Sciatic nerve (tissue), 2 donors: Measurements from ENCODE around the gene ERICH6B. TPM values are rescaled to one million over a fixed set of nuclear protein-coding genes. Genes with fewer than 3 reads are reported as not detected.

ENCODE experiments used
- ATAC-seq: fragments of 200-7000 bp; cut with Tn5 transposase; one replicate; pipeline ENCODE4 v1.9.1; 2020; ENCODE audit warnings: mild to moderate bottlenecking, moderate library complexity
- DNase-seq: peaks from one replicate; pipeline ENCODE4 v3.0.0-alpha.2; 2020; ENCODE audit warnings: low spot score
- intact Hi-C: fragments of 100-400 bp; cut with DNase I; formaldehyde crosslinking; loops from one replicate; pipeline ENCODE4 v1.14.2; 2022
- total RNA-seq: library from RNA; stranded (reverse); fragmentation: NEBNext Ultra II Directional; extraction: Animal tissue kit (Norgen Biotek cat#: 25700); gene quantifications from one replicate; pipeline ENCODE4 v1.2.1, GENCODE V29; 2021
- donor health status: DM: no; HTN: no; CAD: no.
- donor health status: DM: no; HTN: no; CAD: no.

Gene ERICH6B
- total RNA-seq, 1 donor from 2014 or later: not detected

DNA sequence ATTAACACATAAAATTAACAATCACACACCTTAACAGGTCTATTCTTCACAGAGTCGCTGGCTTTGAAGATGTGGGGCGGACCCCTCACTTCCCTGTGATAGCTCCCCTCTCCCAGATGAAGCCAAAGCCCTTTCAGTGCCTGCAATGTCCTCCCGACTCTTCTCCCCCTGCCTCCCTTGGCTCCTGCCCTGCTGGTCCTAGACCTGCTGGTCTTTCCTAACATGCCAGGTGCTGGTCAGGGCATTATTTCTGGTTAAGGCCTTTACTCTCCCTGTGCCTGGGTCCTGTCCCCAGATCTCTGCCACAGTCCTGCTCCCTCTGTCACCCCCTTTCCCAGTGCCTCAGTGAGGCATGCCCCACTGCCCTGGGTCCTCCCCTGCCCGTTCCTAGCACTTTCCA lies 12.2 kb downstream of the ERICH6B start:
- ATAC-seq: no peak
- intact Hi-C loops: no loop called here
- no peak for DNase-seq

DNA sequence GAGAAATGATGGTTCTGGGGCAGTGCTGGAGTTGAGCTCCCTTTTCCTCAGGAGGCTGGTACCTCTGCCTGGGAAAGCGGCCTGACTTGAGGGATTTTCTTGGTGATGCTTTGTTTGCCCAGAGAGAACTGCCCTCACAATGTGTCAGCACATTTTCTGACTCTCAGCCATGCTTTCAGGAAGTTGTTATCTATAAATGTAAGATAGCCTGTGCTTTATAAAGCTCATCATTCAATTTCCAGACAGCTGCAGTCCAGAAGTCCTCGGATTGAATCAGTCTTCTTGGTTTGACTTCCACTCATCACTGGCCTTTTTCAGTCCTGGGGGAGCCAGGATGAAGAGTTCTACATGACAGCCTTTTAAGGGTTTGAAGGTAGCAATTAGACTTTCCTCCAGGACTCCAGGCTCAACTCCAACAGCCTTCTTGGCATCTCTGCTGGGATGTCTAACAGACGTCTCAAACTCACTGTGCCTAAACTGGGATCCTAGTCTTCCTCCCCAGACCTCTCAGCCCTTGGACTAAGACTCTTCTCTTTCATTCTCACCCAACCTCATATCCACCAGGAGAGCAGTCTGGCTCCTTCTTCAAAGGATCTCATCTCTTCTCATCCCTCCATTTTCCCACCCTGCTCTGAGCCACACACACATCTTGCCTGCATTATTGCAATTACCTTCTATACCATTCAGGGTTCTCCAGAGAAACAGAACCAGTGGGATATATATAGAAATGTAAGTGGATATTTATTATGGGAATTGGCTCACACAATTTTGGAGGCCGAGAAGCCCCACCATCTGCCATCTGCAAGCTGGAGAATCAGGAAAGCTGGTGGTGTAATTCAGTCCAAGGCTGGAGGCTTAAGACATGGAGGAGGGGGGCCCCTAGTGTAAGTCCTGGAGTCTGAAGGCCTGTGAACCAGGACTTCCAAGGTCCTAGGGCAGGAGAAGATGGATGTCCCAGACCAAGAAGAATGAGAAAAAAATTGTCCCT lies 13.1 kb downstream of the ERICH6B start:
- DNase-seq (no peak), ATAC-seq (no peak)
- intact Hi-C loops: no loop called here

DNA sequence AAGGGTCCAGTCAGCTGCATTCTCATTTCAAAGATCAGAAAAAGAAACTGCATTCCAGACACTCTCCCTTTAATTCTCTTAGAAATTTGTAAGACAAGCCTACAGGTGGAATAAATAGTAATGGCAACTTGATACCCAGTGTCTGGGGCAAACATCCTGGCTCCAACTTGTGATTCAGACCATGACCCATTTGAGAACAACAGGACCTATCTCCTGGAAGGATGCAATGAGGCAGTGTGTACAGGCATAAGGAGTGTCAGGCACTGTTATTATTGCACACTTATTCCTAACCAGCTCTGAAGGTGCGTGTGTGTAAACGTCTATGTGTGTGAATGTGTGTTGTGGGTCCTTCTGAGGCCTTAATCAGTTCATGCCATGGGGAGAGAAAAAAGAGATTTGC lies 13.9 kb downstream of the ERICH6B start:
- ATAC-seq: no peak
- intact Hi-C loops: no loop called here
- DNase-seq: no peak

DNA sequence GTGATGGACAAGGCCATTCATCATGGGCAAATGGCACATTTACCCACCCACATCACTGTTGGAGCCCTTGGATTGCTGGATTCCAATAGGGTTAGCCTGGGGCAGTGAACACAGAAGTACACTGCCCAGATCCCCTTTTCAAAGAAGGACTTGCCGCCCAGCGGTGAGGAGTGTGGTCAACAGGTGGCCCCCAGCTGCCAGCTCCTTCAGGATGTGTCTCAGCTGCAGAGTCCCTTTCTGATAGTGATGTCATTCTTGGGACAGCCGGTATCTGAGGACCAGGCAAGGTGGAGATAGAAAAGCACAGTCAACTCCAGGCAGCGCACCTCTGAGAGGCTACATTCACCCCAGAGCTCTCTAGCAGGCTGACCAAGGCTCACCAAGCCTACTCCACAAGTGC lies 16.9 kb downstream of the ERICH6B start:
- DNase-seq (no peak), ATAC-seq (no peak)

DNA sequence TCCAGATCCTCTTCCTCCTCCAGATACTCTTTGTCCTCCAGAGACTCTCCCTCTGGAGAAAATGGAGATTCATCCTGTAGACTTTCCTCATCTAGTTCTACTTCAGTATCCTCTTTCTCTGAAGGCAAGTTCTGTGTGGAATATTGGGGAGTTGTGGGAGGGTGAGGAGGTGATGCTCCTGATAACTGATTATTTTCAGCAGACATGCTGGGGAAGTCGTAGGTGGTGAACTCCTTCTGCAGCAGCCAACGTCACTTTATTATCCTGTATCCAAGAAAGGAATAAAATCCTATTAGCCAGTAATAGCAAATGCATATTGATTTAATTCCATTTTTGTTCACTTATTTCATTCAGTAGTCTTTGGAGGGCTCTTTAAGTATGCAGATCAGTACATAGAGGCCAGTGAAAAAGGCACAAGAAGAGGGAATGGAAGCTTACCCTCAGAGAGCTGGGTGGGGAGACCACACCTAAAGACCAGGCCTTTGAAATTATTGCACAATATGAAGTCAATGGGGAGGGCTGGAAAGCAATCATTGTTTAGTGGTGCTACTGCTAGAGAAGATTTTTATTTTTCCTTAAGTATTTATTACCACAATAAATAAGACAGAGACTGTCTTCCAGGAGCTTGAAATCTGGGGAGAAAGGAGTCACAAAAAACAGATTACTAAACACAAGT lies 18.6 kb downstream of the ERICH6B start:
- no peak for DNase-seq
- ATAC-seq: no peak
- intact Hi-C loops: no loop called here

More for the DNA sequence above, 16.9 kb downstream of the ERICH6B start:
- intact Hi-C loops: no loop called here

DNA sequence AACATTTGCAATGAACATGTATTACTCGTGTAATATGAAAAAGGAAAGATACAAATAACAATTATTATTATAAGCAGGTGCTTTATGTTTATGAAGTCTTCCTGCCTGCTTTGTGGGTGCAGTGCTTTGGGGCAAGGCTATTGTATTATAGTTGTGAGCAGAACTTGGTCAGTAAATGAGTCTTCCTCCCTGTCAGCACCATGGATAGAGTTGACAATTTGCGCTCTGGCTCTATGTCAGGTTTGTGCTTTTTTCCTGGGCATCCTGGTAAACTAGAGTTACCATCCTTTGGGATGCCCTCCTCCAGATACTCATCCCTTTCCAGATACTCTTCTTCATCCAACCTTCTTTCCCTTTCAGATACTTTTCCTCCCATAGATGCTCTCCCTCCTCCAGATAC lies 19.6 kb downstream of the ERICH6B start:
- DNase-seq: no peak
- ATAC-seq: no peak
- intact Hi-C loops: no loop called here

DNA sequence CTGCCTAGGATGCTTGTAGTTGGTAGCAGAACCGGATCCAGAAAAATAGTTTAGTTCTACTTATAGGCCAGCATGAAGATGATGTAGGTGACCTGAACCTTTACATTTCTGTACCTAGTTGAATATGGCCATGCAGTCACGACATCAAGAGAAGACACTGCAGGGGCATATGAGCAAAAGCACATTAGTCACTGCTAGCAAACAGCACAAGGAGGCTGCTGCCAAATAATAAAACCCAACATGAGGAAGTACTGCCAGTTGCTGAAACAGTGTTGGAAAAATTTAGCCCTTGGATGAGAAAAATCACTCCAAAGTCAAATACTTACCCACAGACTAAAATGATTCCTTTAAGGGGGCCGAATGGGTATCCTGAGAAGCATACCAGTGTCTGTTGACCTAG lies 20.8 kb downstream of the ERICH6B start:
- ATAC-seq: no peak

DNA sequence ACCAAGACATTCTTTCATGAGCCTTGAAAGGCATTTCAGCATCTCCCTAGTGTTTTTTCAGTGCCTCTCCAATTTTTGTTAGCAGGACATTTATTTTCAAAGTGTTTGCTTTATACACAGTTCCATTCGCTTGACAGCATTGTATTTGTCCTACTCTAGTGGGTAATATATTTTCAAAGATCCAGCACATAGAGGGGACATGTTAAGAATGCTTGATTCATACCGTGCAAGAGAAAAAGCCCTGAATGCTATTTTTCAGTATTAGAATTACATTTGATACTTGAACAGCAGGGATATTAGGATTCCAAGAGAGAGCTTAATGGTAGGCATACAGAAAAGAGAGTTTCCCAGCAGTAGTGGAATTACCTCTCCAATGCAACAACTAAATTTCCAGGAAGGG lies 21.3 kb downstream of the ERICH6B start:
- intact Hi-C loops: no loop called here
- ATAC-seq: no peak
- DNase-seq: no peak

More for the DNA sequence above, 20.8 kb downstream of the ERICH6B start:
- no peak for DNase-seq
- intact Hi-C loops: no loop called here

DNA sequence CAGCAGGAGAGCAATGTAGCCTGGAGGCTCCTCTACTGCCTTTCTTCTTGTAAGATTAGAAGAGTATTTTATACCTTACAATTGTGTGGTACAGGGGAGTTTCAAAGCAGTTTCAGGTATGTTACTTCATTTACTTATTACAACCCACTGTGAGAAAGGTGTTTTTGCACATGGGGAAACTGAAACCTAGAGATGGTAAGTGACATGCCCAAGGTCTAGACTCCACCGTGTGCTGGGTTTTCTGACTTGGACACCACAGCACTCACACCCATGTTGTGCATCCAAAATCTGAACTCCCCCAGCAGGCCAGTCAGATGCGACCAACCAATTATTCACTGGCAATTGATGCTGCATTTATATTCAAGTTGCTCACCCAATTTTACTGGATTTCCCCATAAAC lies 22.8 kb downstream of the ERICH6B start:
- ATAC-seq (no peak), DNase-seq (no peak)
- intact Hi-C loops: no loop called here

DNA sequence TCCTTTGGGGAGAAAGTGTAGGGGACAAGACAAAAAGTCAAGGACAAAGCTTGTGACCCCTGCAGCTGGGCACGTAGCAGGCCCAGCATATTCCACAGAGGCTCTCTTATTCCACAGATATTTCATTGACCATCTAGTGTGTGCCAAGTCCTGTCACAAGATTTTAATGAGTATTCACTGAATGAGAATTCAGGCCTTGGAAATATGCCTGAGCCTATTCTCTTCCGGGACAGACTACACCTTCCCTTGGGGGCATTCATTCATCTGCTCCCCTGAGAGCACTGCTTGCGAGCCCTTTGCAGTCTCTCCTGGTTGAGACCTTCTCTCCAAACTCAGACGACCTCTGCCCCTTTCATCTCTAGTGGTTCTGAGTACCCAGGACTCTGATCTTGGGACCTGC lies 25.5 kb downstream of the ERICH6B start:
- ATAC-seq (no peak), DNase-seq (no peak)
- intact Hi-C loops: no loop called here

DNA sequence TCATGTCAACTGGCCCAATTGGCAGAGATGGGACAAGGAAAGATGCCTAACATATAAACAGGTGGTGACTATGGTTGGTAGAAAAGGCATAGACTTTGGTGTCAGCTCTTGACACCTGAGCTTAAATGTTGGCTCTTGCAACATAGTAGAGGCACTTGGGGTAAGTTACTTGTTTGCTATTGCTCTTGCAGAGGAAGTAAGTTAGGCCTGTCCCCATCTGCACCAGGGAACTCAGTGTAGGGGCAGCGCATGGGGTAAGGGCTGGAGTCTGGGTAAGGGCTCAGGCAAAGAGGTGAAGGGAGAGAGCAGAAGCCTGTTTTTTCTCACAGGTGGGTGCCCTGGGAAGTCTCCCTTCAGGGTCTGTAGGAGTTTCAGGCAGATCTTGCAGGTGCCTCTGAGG lies 27.6 kb downstream of the ERICH6B start:
- ATAC-seq: no peak
- DNase-seq: no peak
- intact Hi-C loops: no loop called here

DNA sequence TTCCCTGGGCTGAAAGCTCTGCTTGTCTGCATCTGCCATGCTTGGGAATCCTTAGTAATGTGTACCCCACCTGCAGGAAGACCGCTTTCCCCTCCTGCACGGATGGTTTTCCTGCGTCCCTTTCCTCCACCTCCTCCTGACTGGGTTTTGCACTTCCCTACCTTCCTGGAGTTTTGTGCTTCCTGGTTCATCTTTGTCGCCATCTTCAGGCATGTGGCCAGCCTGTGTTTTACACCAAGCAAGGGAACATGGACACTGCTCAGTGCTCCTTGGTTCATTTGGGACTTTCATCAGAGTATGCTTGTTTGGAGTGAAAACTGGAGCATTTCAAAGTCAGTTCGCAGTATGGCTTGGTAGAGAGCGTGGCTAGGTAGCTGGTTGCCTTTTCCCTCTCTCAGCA lies 30.7 kb downstream of the ERICH6B start:
- DNase-seq (no peak), ATAC-seq (no peak)
- intact Hi-C loops: no loop called here

DNA sequence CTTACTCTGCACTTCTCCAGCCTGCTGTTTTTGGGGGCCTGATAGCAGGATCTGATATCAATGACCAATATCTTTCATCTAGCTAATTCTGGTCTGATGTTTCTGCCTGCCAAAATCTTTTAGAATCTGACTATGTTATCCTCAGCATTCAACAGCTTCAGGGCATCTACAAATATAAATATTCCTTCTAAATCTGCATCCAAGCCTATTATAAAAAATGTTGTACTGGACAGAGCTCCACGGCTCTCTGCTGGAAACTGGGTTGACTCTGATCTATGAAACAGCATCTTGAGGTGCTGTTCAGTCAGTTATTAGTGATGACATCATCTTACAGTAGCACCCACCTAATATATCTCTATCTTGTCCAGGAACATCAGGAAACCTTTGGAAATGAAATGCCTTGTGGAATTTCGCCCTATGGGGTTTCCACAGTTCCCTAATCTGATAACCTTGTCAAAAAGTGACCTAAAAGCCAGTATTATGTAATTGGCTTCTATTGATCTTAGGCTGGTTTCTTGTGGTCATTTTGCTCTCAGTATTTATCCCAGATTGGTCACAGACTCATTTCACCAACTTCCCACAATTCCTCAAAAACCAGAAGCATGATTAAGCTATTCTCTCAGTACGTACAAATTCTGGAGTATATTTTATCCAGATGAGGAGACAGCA lies 33.0 kb downstream of the ERICH6B start:
- DNase-seq (no peak), ATAC-seq (no peak)
- intact Hi-C loops: no loop called here

DNA sequence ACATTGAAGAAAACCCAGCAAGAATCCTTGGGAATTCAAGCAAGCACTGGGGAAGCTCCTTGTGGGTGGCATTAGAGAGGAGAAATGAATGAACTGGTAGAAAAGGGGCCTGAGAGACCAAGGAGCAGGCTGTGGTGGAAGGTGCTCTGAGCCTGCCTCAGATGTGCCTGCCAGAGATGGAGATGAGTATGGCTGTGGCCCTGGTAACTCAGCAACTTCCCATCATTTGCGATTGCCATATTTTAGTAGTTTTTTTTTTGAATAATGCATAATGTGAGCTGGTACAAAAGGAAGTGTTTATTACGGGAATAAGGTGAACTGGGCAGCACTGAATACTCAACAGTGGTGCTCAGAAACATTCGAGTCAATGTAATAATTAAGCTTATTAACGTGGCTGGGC lies 39.1 kb downstream of the ERICH6B start:
- intact Hi-C loops: no loop called here
- no peak for ATAC-seq

DNA sequence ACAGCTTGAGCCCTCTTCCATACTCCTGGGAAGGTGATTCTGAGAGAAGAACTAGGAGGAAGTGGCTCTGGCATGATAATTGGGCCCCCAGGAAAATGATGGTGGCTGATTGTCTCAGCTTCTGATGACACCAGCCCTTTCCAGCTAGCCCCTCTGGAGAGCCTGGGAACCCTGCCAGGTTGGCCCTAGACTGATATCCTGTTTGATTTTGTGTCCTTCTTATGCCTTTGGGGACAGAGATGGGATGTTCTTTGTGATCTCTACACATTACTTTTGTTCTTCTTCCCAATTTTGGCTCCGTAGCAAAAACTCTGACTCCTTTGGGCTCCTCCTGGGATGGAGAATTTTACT lies 39.7 kb downstream of the ERICH6B start:
- ATAC-seq (no peak), DNase-seq (no peak)
- intact Hi-C loops: no loop called here

More for the DNA sequence above, 39.1 kb downstream of the ERICH6B start:
- DNase-seq: no peak

DNA sequence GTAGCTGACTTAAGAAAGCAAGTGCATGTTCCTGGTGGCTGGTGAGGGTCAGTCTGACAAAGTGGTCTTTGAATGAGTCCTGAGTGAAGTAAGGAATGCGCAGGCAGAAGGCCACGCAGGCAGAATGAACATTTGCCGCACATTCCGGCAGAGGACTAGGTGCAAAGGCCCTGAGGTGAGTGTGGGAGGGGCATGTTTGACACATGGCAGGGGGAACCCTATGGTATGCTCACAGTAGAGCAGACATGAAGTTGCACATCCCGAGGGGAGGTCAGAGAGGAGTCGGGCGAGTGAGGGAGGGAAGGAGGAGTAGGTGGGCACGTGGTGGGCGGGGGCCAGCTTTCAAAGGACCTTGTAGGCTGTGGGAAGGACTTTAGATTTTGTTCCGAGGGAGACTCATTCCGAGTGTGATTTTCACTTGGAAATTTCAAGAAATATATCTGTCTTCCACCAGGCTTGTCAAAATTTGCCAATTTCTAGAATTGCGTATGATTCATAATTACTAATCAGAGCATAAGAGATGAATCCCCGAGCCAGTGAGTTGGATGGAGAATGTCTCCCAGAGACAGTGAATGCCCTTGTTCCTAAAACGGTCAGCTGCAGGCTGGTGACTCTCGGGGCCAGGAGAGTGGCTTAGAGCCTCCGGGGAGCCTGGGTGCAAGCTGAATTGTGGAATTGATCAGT lies 40.3 kb downstream of the ERICH6B start:
- intact Hi-C loops: no loop called here
- ATAC-seq: no peak
- DNase-seq: no peak

DNA sequence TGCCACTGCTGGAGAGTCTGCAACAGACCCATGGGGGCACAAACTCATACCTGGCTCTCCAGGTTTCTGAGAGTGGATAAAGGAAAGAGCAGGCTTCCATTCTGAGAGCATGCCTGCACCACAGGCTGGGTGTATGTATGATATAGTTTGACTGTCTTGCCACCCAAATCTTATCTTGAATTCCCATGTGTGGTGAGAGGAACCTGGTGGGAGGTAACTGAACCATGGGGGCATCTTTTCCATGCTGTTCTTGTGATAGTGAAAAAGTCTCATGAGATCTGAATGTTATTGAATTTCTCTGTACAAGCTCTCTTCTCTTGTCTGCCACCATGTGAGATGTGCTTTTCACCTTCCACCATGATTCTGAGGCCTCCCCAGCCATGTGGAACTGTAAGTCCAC lies 50.2 kb downstream of the ERICH6B start:
- intact Hi-C loops: no loop called here
- no peak for ATAC-seq
- no peak for DNase-seq

DNA sequence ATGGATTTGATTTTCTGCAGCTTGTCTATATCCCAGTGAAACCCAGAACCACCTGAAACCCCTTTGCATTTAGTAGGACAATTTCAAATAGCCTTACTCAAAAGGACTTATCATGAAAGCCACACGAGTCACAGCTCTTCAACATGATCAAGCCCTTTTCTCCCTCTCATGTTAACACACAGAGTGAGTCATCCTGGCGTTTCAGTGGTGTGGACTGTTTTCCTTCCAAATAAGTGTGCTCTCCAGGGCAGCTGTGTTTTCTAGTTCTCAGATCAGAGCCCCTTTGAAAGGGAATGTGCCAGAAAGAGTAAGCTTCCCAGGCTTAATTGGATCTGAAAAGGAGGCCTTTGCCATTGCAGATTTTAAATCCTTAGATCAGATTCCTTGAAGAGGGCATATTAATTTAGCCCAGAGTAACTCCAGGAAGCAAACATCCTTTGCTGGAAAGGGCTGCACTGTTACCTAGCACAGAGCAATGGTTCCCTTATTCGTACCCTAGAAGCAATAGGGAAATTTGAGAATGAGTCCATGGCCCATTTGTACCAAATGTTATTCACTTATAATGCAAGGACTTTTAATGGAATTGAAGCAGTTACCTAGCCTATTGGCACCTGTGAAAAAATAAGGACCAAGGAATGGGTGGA lies 51.3 kb downstream of the ERICH6B start:
- no peak for DNase-seq
- intact Hi-C loops: no loop called here
- no peak for ATAC-seq

DNA sequence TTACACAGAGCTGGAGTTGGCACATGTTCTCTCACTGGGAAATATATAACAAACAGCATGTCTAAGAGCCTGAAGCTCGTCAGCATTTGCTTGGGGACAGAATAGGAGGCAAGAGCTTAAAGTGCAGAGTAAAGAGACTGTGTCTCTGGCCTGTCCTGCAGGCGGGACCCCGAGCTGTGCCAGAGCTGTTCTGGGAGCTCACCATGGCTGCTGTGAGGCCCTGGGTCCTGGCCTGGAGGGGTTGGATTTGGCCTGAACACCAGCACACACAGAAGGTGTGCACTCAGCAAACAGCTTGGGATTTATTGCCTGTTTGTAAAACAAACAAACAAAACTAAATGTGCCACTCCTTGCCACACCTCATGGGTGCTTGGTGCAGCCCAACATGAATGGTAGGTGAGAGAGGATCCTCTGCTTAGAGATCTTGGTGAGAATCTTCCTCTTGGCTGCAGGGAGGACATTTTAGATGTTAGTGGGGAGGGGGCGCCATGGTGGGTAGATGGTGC lies 60.9 kb downstream of the ERICH6B start:
- ATAC-seq: no peak

More for the DNA sequence above, 60.9 kb downstream of the ERICH6B start:
- intact Hi-C loops: no loop called here
- no peak for DNase-seq
